ENCODE results near the gene RBMS3.
A peak's percentile ranks its signal among the peaks of the same experiment; 100 is the strongest.

The RBMS3 gene

GRCh38 chr3:29373131-29373680 lies 92.3 kb downstream of the RBMS3 start:
- Mint-ChIP-seq H3K9me3 (no peaks in the 10 kb centered on the region), H3K4me3 (no peak overlapping the region), H3K27me3 (ENCODE audit: low read depth) (no peaks in the 10 kb centered on the region), H3K36me3 (ENCODE audit: low read depth) (peaks cover 10% of the 10 kb centered on the region), H3K4me1 (peaks cover 40% of the 10 kb centered on the region), H3K27ac (peak overlapping the region in 1 of 3 experiments; percentile 15)
- no peak for TF ChIP-seq CTCF (IDR thresholded peaks at IDR 0.05; ENCODE audit: unreplicated experiment in 3 of 3)

DNA sequence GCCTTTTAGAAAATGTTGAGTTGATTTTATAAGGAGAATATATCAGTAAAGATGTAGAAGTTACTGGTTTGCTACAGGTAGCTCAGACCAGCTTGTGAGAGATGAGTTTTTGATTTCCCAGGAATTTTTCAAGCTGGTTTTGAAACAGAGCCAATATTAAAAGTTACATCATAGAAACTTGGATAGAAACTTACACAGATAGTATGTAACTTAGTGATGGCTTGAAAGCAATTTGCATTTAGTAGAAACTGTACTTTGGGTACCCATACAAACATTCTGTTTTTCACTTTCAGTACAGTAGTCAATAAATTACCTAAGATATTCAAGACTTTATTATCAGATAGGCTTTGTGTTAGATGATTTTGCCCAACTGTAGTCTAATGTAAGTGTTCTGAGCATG lies 93.4 kb downstream of the RBMS3 start:
- TF ChIP-seq CTCF (IDR thresholded peaks at IDR 0.05; ENCODE audit: unreplicated experiment in 3 of 3): no peak
- H3K36me3 Mint-ChIP-seq (ENCODE audit: low read depth): peaks cover 10% of the 10 kb centered on the region
- H3K9me3 Mint-ChIP-seq: no peaks in the 10 kb centered on the region
- H3K4me1 Mint-ChIP-seq: peaks cover 34% of the 10 kb centered on the region
- no peaks in the 10 kb centered on the region for H3K27me3 Mint-ChIP-seq (ENCODE audit: low read depth)
- peak overlapping the region in 1 of 3 experiments; percentile 15 for H3K27ac Mint-ChIP-seq
- H3K4me3 Mint-ChIP-seq: no peak overlapping the region

- peaks cover 3% of the 10 kb centered on the region for H3K9me3 Mint-ChIP-seq
- H3K27ac Mint-ChIP-seq: no peak overlapping the region
- H3K4me1 Mint-ChIP-seq: peaks cover 4% of the 10 kb centered on the region
- no peak for TF ChIP-seq CTCF (IDR thresholded peaks at IDR 0.05; ENCODE audit: unreplicated experiment in 3 of 3)
- no peak overlapping the region for H3K4me3 Mint-ChIP-seq
- peaks cover 13% of the 10 kb centered on the region for H3K36me3 Mint-ChIP-seq (ENCODE audit: low read depth)
- no peaks in the 10 kb centered on the region for H3K27me3 Mint-ChIP-seq (ENCODE audit: low read depth)
These were observed 98.2 kb downstream of the RBMS3 start for GRCh38 chr3:29379097-29379496.

GRCh38 chr3:29381595-29381994 lies 100.7 kb downstream of the RBMS3 start:
- Mint-ChIP-seq H3K36me3 (ENCODE audit: low read depth) (peaks cover 8% of the 10 kb centered on the region), H3K27ac (no peak overlapping the region), H3K4me1 (peaks cover 28% of the 10 kb centered on the region), H3K27me3 (ENCODE audit: low read depth) (no peaks in the 10 kb centered on the region), H3K4me3 (no peak overlapping the region), H3K9me3 (peaks cover 3% of the 10 kb centered on the region)
- TF ChIP-seq CTCF (IDR thresholded peaks at IDR 0.05; ENCODE audit: unreplicated experiment in 3 of 3): no peak

- H3K9me3 Mint-ChIP-seq: peaks cover 3% of the 10 kb centered on the region
- peaks cover 16% of the 10 kb centered on the region for H3K36me3 Mint-ChIP-seq (ENCODE audit: low read depth)
- TF ChIP-seq CTCF (IDR thresholded peaks at IDR 0.05; ENCODE audit: unreplicated experiment in 3 of 3): no peak
- no peaks in the 10 kb centered on the region for H3K27me3 Mint-ChIP-seq (ENCODE audit: low read depth)
- H3K4me1 Mint-ChIP-seq: peaks cover 31% of the 10 kb centered on the region
- H3K4me3 Mint-ChIP-seq: no peak overlapping the region
- H3K27ac Mint-ChIP-seq: no peak overlapping the region
These were observed 101.5 kb downstream of the RBMS3 start for GRCh38 chr3:29382409-29382808.

DNA sequence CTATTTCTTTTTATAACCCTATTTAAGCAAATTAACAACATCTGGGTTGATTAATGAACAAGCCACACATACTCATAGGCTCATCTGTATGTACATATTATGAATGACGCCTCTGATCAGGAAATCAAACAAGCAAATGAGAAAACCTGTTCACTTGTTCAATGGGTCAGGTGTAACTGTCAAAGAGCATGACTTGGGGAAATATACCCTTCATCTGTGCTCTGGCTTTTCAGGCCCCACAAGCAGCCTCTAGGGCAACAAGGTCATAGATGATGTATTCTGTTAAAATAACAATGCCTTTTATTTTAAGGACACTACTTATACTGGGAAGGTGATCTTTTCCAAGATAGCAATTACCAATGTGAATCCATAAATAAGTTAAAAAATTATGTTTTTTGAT lies 102.0 kb downstream of the RBMS3 start:
- Mint-ChIP-seq H3K9me3 (peaks cover 3% of the 10 kb centered on the region), H3K27me3 (ENCODE audit: low read depth) (no peaks in the 10 kb centered on the region), H3K4me3 (no peak overlapping the region), H3K27ac (no peak overlapping the region), H3K4me1 (peaks cover 31% of the 10 kb centered on the region), H3K36me3 (ENCODE audit: low read depth) (peaks cover 16% of the 10 kb centered on the region)
- TF ChIP-seq CTCF (IDR thresholded peaks at IDR 0.05; ENCODE audit: unreplicated experiment in 3 of 3): no peak
